ENCODE measurements around the gene RHOBTB3. TPM values are rescaled to one million over a fixed set of nuclear protein-coding genes. Genes with fewer than 3 reads are reported as not detected.

Gene RHOBTB3
- total RNA-seq, 2 donors from 2014 or later, result 1.3 to 5.2 TPM

- Mint-ChIP-seq H3K9me3 (no peaks in the 10 kb centered on the region), H3K27ac (no peak overlapping the region), H3K36me3 (ENCODE audit: insufficient read depth in 2 of 2) (no peaks in the 10 kb centered on the region), H3K4me3 (no peak overlapping the region), H3K27me3 (ENCODE audit: low read depth) (no peaks in the 10 kb centered on the region), H3K4me1 (ENCODE audit: low read depth) (no peaks in the 10 kb centered on the region)
- no peak for DNase-seq
- ATAC-seq (replicated peaks in 1 of 2), result no peak
Observed at GRCh38 chr5:95797301-95797700, 66.2 kb downstream of the RHOBTB3 start.

GRCh38 chr5:95798048-95798447 lies 66.9 kb downstream of the RHOBTB3 start:
- Mint-ChIP-seq H3K36me3 (ENCODE audit: insufficient read depth in 2 of 2) (no peaks in the 10 kb centered on the region), H3K4me3 (no peak overlapping the region), H3K4me1 (ENCODE audit: low read depth) (no peaks in the 10 kb centered on the region), H3K27ac (no peak overlapping the region), H3K27me3 (ENCODE audit: low read depth) (no peaks in the 10 kb centered on the region), H3K9me3 (no peaks in the 10 kb centered on the region)
- ATAC-seq (replicated peaks in 1 of 2), result no peak
- DNase-seq, result no peak

DNA sequence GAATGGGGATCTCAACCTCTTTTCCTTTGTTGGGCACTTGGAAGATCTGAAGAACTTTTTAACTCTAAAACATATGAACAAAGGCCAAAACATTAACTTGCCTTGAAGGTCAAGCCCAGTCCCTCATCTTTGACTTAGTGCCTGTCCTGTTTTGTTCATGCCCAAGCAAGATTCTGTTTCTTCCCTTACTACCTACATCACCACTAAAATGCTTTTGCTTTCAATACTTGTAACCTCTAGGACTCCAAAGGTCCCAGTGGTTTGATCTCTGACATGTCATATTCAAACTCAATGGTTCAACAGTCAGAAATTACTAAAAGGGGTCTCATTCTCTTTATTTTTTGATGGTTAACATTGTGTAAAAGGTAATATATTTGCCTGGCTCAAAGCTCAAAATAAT lies 67.4 kb downstream of the RHOBTB3 start:
- no peaks in the 10 kb centered on the region for H3K27me3 Mint-ChIP-seq (ENCODE audit: low read depth)
- no peak for ATAC-seq (replicated peaks in 1 of 2)
- no peaks in the 10 kb centered on the region for H3K4me1 Mint-ChIP-seq (ENCODE audit: low read depth)
- no peak for DNase-seq
- no peaks in the 10 kb centered on the region for H3K36me3 Mint-ChIP-seq (ENCODE audit: insufficient read depth in 2 of 2)
- no peak overlapping the region for H3K4me3 Mint-ChIP-seq
- H3K9me3 Mint-ChIP-seq, result no peaks in the 10 kb centered on the region
- H3K27ac Mint-ChIP-seq, result no peak overlapping the region

GRCh38 chr5:95799191-95799835 lies 68.2 kb downstream of the RHOBTB3 start:
- no peaks in the 10 kb centered on the region for H3K9me3 Mint-ChIP-seq
- H3K4me1 Mint-ChIP-seq (ENCODE audit: low read depth), result no peaks in the 10 kb centered on the region
- no peaks in the 10 kb centered on the region for H3K27me3 Mint-ChIP-seq (ENCODE audit: low read depth)
- ATAC-seq (replicated peaks in 1 of 2), result no peak
- H3K36me3 Mint-ChIP-seq (ENCODE audit: insufficient read depth in 2 of 2), result no peaks in the 10 kb centered on the region
- H3K27ac Mint-ChIP-seq, result no peak overlapping the region
- H3K4me3 Mint-ChIP-seq, result no peak overlapping the region
- DNase-seq, result no peak

- H3K36me3 Mint-ChIP-seq (ENCODE audit: insufficient read depth in 2 of 2), result no peaks in the 10 kb centered on the region
- H3K4me1 Mint-ChIP-seq (ENCODE audit: low read depth), result no peaks in the 10 kb centered on the region
- no peak overlapping the region for H3K27ac Mint-ChIP-seq
- no peaks in the 10 kb centered on the region for H3K27me3 Mint-ChIP-seq (ENCODE audit: low read depth)
- DNase-seq, result no peak
- no peaks in the 10 kb centered on the region for H3K9me3 Mint-ChIP-seq
- no peak overlapping the region for H3K4me3 Mint-ChIP-seq
- ATAC-seq (replicated peaks in 1 of 2), result no peak
Observed at GRCh38 chr5:95800553-95800952, 69.4 kb downstream of the RHOBTB3 start.

DNA sequence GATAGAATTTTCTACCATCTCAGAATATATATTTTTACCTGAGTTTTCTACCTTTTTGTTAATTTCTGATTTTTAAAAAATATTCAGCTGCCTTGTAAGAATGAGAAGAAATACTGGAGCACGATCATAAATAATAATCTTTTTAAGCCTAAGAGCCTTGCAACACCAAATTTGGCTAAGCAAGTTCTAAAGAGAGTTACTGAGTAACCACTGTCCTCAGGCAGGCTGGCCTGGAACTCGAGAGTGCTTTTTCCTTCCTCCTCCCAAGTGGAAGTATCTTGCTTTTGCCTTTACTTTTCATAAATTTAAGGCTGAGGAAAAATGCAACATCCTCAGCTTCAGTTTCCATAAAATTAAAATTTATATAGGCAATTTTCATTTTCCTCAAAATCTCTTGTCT lies 70.4 kb downstream of the RHOBTB3 start:
- no peak overlapping the region for H3K27ac Mint-ChIP-seq
- ATAC-seq (replicated peaks in 1 of 2) (no peak), DNase-seq (no peak)
- H3K9me3 Mint-ChIP-seq, result no peaks in the 10 kb centered on the region
- H3K36me3 Mint-ChIP-seq (ENCODE audit: insufficient read depth in 2 of 2), result no peaks in the 10 kb centered on the region
- no peaks in the 10 kb centered on the region for H3K4me1 Mint-ChIP-seq (ENCODE audit: low read depth)
- no peaks in the 10 kb centered on the region for H3K27me3 Mint-ChIP-seq (ENCODE audit: low read depth)
- H3K4me3 Mint-ChIP-seq, result no peak overlapping the region

DNA sequence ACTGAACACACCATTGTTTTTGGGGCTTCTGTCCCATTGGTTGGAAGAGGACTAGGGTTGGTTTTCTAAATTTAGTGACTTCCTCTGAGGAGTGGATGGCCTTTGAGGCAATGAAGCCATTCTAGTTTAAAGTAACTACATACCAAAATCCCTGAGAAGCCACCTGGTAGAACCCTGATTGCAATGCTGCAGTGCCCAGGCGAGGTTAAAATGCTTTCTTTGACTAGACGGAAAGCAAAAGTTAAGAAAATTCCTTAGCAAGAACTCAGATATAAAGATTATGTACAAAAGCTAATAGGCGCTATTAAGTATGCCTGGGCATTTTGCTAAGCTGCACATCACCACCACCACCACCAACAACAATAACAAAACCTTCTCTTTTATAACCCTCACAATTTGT lies 70.8 kb downstream of the RHOBTB3 start:
- ATAC-seq (replicated peaks in 1 of 2), result no peak
- no peaks in the 10 kb centered on the region for H3K4me1 Mint-ChIP-seq (ENCODE audit: low read depth)
- no peak overlapping the region for H3K4me3 Mint-ChIP-seq
- no peaks in the 10 kb centered on the region for H3K27me3 Mint-ChIP-seq (ENCODE audit: low read depth)
- H3K36me3 Mint-ChIP-seq (ENCODE audit: insufficient read depth in 2 of 2), result no peaks in the 10 kb centered on the region
- no peak for DNase-seq
- no peaks in the 10 kb centered on the region for H3K9me3 Mint-ChIP-seq
- H3K27ac Mint-ChIP-seq, result no peak overlapping the region

DNA sequence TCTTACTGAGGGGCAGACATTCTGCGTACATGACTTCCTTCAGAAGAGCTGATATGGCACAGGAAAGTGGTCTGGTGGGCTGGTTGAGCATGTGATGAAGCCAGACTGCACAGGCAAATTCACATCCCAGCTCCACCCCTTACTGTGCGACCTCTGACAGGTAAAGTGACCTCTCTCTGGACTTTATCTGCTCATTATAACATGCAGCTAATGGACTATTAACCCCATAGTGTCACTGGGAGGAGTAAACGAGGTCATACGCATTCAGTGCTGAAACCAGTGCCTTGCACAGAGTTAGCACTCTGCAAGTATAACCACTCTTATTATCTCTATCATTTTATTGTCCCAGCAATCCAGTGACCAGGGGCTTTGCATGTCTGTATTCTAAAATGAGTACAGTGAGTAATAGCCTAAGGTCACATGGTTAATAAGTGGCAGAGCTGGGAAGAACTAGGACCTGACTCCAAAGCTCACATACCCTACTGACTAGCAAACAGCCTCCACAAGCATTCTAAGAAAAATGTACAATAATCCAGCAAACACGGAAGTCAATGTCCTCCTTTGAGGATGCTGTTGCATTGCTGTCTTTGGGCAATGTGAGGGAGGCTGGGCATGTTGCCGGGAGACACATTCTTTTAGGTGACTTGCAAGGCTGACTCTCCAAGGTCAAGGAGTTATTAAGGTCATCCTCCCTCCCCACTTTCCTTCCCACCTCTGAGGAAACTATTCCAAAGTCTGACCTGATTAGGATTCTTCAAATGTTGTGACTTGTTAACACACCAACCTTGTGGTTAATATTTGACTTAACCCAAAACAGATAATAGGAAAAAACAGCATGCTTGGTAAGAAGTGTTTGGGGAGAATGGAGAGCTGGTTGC lies 72.4 kb downstream of the RHOBTB3 start:
- DNase-seq (no peak), ATAC-seq (replicated peaks in 1 of 2) (no peak)
- Mint-ChIP-seq H3K27ac (no peak overlapping the region), H3K4me3 (no peak overlapping the region), H3K9me3 (no peaks in the 10 kb centered on the region), H3K36me3 (ENCODE audit: insufficient read depth in 2 of 2) (no peaks in the 10 kb centered on the region), H3K4me1 (ENCODE audit: low read depth) (peaks cover 8% of the 10 kb centered on the region), H3K27me3 (ENCODE audit: low read depth) (no peaks in the 10 kb centered on the region)

DNA sequence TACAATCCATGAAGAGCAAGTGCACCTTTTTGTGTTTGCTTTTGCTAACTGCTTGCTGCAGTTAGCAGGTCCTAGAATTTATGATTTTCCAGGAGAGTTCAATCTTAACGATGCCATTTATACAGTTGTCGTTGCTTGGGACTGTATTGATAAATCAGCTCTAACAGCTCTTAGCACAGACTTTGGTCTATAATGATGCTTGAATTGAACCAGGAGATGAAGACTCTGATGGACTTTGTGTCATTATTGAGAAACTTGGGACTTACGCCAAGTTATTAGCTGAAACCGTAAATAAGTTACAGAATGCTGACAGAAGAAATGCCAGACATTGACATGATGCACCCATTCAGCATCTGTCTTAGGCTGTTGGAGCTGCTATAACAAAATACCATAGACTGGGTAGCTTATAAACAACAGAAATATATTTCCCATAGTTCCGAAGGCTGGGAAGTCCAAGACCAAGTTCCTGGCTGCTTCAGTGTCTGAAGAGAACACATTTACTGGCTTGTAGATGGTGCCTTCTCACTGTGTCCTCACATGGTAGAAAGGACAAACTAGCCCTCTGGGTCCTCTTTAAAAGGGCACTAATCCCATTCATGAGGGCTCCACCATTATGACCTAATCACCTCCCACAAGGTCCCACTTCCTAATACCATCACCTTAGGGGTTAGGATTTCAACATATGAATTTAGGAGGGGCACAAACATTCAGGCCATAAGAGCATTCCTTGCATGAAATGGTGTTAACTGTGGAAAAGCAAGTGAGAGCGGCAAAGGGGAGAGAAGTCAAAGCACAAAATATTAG lies 73.8 kb downstream of the RHOBTB3 start:
- H3K36me3 Mint-ChIP-seq (ENCODE audit: insufficient read depth in 2 of 2), result no peaks in the 10 kb centered on the region
- H3K27me3 Mint-ChIP-seq (ENCODE audit: low read depth), result no peaks in the 10 kb centered on the region
- DNase-seq (no peak), ATAC-seq (replicated peaks in 1 of 2) (no peak)
- H3K27ac Mint-ChIP-seq, result no peak overlapping the region
- H3K4me3 Mint-ChIP-seq, result no peak overlapping the region
- no peaks in the 10 kb centered on the region for H3K9me3 Mint-ChIP-seq
- peaks cover 22% of the 10 kb centered on the region for H3K4me1 Mint-ChIP-seq (ENCODE audit: low read depth)

DNA sequence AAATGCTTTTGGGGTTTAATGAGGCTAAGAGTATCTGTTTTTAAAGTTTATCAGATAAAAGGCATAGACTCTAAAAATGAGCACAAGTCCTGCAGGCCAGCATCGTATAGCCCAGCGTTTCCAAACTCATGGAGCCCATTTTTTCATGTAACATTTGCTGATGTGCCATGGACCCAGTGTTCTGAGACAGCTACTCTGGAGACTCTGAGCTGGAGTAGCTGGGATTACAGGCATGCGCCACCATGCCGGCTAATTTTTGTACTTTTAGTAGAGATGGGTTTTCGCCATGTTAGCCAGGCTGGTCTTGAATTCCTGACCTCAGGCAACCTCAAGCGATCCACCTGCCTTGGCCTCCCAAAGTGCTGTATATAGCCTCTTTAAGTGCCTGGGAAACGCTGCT lies 75.6 kb downstream of the RHOBTB3 start:
- peaks cover 39% of the 10 kb centered on the region for H3K4me1 Mint-ChIP-seq (ENCODE audit: low read depth)
- no peak overlapping the region for H3K4me3 Mint-ChIP-seq
- no peak for ATAC-seq (replicated peaks in 1 of 2)
- H3K9me3 Mint-ChIP-seq, result no peaks in the 10 kb centered on the region
- DNase-seq, result no peak
- no peak overlapping the region for H3K27ac Mint-ChIP-seq
- no peaks in the 10 kb centered on the region for H3K36me3 Mint-ChIP-seq (ENCODE audit: insufficient read depth in 2 of 2)
- no peaks in the 10 kb centered on the region for H3K27me3 Mint-ChIP-seq (ENCODE audit: low read depth)

DNA sequence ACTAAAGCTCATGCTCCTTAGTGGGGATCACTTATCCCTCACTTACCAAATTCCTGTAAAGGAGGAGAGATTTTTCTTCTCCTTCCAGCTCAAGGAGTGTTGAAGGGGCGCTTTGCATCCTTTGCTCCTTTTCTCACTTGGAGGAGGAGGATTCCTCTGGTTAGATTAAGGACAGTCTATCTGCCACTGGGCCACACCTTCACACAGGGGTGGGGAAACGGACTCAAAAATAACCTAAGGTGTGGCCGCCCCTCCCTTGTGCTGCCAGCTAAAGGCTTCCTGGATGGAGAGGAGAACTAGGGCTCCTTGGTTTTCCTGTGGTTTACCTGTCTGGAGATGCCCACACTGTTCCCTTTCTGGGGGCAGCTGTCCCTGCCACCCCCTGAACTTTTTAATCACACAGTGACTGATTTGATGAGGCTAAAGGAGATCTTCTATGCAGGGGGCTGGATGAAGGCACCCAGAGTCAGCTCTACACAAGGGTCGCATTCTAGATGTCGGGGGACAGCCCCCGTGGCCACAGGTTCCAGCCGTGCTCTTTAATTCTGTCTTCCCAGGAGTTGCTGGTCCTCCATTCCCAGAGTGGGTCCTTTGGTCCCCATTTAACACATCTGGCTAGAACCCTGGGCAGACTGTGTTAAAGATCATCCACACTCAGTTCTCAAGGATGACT lies 77.0 kb downstream of the RHOBTB3 start:
- no peaks in the 10 kb centered on the region for H3K9me3 Mint-ChIP-seq
- ATAC-seq (replicated peaks in 1 of 2), result peak in 1 of 2 donors; percentile 23
- H3K36me3 Mint-ChIP-seq (ENCODE audit: insufficient read depth in 2 of 2), result no peaks in the 10 kb centered on the region
- peaks cover 50% of the 10 kb centered on the region for H3K4me1 Mint-ChIP-seq (ENCODE audit: low read depth)
- no peaks in the 10 kb centered on the region for H3K27me3 Mint-ChIP-seq (ENCODE audit: low read depth)
- no peak for DNase-seq
- peak overlapping the region; percentile 94 for H3K27ac Mint-ChIP-seq
- H3K4me3 Mint-ChIP-seq, result peak overlapping the region; percentile 77 to 81

GRCh38 chr5:95808686-95809413 lies 77.7 kb downstream of the RHOBTB3 start:
- H3K27ac Mint-ChIP-seq, result peak overlapping the region; percentile 94
- ATAC-seq (replicated peaks in 1 of 2) (peak; percentile 99), DNase-seq (peak; percentile 75 to 82)
- H3K36me3 Mint-ChIP-seq (ENCODE audit: insufficient read depth in 2 of 2), result no peaks in the 10 kb centered on the region
- peaks cover 50% of the 10 kb centered on the region for H3K4me1 Mint-ChIP-seq (ENCODE audit: low read depth)
- H3K27me3 Mint-ChIP-seq (ENCODE audit: low read depth), result no peaks in the 10 kb centered on the region
- H3K9me3 Mint-ChIP-seq, result no peaks in the 10 kb centered on the region
- peak overlapping the region; percentile 77 to 81 for H3K4me3 Mint-ChIP-seq
